Spleen (tissue), 11 donors: ENCODE data around the gene AKR1E2. TPM values are rescaled to one million over a fixed set of nuclear protein-coding genes. Genes with fewer than 3 reads are reported as not detected.

ENCODE experiments used
- DNase-seq: peaks from one replicate; pipeline ENCODE4 v3.0.0-alpha.2; 2020
- H3K27ac ChIP-seq, 8 donors: fragments of 200-600 bp; sonication (generic) in 7 of 8; 1 replicate in 4 of 8; 2 replicates in 4 of 8; pipeline versions ENCODE4 v1.5.0 to v1.8.0; 2016 to 2021; ENCODE audit warnings: inconsistent platforms in 4 of 8, mild to moderate bottlenecking in 4 of 8, moderate library complexity in 1 of 8
- H3K27me3 ChIP-seq, 7 donors: fragments of 200-600 bp; sonication (generic) in 6 of 7; replicated peaks in 1 of 7; 1 replicate in 4 of 7; 2 replicates in 3 of 7; pipeline versions ENCODE4 v1.5.0 to v1.8.0; 2016 to 2021; ENCODE audit warnings: inconsistent platforms in 3 of 7, mild to moderate bottlenecking in 1 of 7
- H3K36me3 ChIP-seq, 6 donors: fragments of 200-600 bp; sonication (generic) in 5 of 6; 1 replicate in 4 of 6; 2 replicates in 2 of 6; pipeline versions ENCODE4 v1.5.0 to v1.8.0; 2016 to 2021; ENCODE audit warnings: inconsistent platforms in 2 of 6
- H3K4me1 ChIP-seq, 6 donors: fragments of 200-600 bp; sonication (generic) in 5 of 6; 1 replicate in 3 of 6; 2 replicates in 3 of 6; pipeline versions ENCODE4 v1.5.0 to v1.8.0; 2016 to 2021; ENCODE audit warnings: inconsistent platforms in 3 of 6
- H3K4me3 ChIP-seq, 8 donors: fragments of 200-600 bp; sonication (generic) in 7 of 8; 1 replicate in 4 of 8; 2 replicates in 4 of 8; pipeline versions ENCODE4 v1.5.0 to v1.8.0; 2016 to 2021; ENCODE audit warnings: inconsistent platforms in 4 of 8, mild to moderate bottlenecking in 4 of 8, moderate library complexity in 2 of 8
- H3K9me3 ChIP-seq, 8 donors: fragments of 200-600 bp; sonication (generic) in 7 of 8; 1 replicate in 4 of 8; 2 replicates in 4 of 8; pipeline versions ENCODE4 v1.5.0 to v1.8.0; 2016 to 2021; ENCODE audit warnings: inconsistent platforms in 4 of 8
- POLR2A ChIP-seq, 3 donors: fragments of 450-650 bp; IDR thresholded peaks; one replicate each; pipeline ENCODE4 v1.5.1; 2017; ENCODE audit warnings: antibody characterized with exemption in 3 of 3, mild to moderate bottlenecking in 1 of 3
- POLR2AphosphoS5 ChIP-seq, 3 donors: sonication (generic); formaldehyde crosslinking; IDR thresholded peaks; one replicate each; pipeline ENCODE4 v1.5.1; 2017; ENCODE audit warnings: antibody characterized with exemption in 3 of 3
- WGBS, 5 donors: extraction: QIAGEN DNeasy Blood & Tissue Kit in 3 of 5; methylation state at CpG; one replicate each; pipeline versions ENCODE4 v1.1.5 to v1.1.7; 2013 to 2018; 5-methylcytosine and 5-hydroxymethylcytosine counted together
- intact Hi-C: fragments of 100-400 bp; cut with DNase I; formaldehyde crosslinking; loops from one replicate; pipeline ENCODE4 v1.15.0; 2023; ENCODE audit warnings: low total_unique reads
- polyA plus RNA-seq, 3 donors: library from polyadenylated mRNA; stranded (reverse); fragments of 200-250 nt; gene quantifications; one replicate each; pipeline ENCODE4 v1.2.1, GENCODE V29; 2013
- total RNA-seq, 7 donors: library from RNA; depleted of rRNA in 3 of 7; stranded (reverse); fragments of >200 nt in 3 of 7; fragmentation: NEBNext Ultra II Directional in 4 of 7; extraction: Animal tissue kit (Norgen Biotek cat#: 25700) in 4 of 7; gene quantifications; one replicate each; pipeline versions ENCODE4 v1.1.0 to v1.2.1, GENCODE V29; 2016 to 2021
- TF ChIP-seq, protein P1 (sequence below), 11 experiments: fragments of 200-600 bp in 7 of 11; fragments of 450-650 bp in 4 of 11; sonication (generic) in 4 of 11; IDR thresholded peaks in 8 of 11; conservative IDR thresholded peaks in 3 of 11; 1 replicate in 7 of 11; 2 replicates in 4 of 11; pipeline versions ENCODE4 v1.4.0 to v1.8.0; 2016 to 2021; ENCODE audit warnings: antibody characterized with exemption in 11 of 11, inconsistent platforms in 4 of 11, mild to moderate bottlenecking in 1 of 11
- donor health status: healthy with polysubstance abuse.
- donor health status: DM: no; HTN: no; CAD: no; lungs with moderate emphysema.
- donor health status: DM: no; HTN: no; CAD: no.
- donor health status: Bipolar disorder and iron deficiency.
- donor health status: healthy.
- donor health status: DM: no; HTN: no; CAD: no.
- donor health status: DM: yes; HTN: yes; CAD: no.

Gene AKR1E2
- total and polyA plus RNA-seq, 10 donors, result 0.58 to 11.1 (median 6.0) TPM

DNA sequence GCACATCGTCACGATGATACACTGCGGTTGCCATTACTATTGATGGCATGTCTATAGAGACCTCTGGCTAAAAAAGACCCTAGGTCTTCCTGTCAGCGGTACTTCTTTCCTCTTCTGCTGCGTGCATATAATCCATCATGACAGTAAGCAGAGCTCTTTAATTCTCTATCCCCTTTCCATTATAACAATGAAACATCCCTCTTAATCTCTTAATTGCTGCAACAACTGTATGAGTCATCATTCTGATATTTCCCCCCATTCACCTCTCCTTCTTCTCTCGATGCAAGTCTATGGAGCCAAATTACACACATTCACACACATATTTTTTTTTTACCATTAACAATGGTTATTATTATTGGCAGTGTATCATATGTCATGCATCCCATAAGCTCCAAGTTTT lies 45.2 kb upstream of the AKR1E2 start:
- WGBS, 5 donors, result 66 to 84% (median 78%) methylated on average over 6 of the region's 6 CpGs
- H3K4me1 ChIP-seq, result no peaks in the 10 kb centered on the region
- H3K27ac ChIP-seq, result no peak overlapping the region
- intact Hi-C loops, result no loop called here
- no peak for DNase-seq
- TF ChIP-seq POLR2A (IDR thresholded peaks at IDR 0.05) (no peak), POLR2AphosphoS5 (IDR thresholded peaks at IDR 0.05) (no peak)
- TF ChIP-seq, protein P1, sequence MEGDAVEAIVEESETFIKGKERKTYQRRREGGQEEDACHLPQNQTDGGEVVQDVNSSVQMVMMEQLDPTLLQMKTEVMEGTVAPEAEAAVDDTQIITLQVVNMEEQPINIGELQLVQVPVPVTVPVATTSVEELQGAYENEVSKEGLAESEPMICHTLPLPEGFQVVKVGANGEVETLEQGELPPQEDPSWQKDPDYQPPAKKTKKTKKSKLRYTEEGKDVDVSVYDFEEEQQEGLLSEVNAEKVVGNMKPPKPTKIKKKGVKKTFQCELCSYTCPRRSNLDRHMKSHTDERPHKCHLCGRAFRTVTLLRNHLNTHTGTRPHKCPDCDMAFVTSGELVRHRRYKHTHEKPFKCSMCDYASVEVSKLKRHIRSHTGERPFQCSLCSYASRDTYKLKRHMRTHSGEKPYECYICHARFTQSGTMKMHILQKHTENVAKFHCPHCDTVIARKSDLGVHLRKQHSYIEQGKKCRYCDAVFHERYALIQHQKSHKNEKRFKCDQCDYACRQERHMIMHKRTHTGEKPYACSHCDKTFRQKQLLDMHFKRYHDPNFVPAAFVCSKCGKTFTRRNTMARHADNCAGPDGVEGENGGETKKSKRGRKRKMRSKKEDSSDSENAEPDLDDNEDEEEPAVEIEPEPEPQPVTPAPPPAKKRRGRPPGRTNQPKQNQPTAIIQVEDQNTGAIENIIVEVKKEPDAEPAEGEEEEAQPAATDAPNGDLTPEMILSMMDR (IDR thresholded peaks at IDR 0.05 in 8 of 11, conservative IDR thresholded peaks at IDR 0.05 in 3 of 11), result no peak
- H3K9me3 ChIP-seq, result no peaks in the 10 kb centered on the region
- peaks cover 0 to 12% (median 0%) of the 10 kb centered on the region in 7 donors for H3K27me3 ChIP-seq
- no peaks in the 10 kb centered on the region for H3K36me3 ChIP-seq
- H3K4me3 ChIP-seq, result no peak overlapping the region

DNA sequence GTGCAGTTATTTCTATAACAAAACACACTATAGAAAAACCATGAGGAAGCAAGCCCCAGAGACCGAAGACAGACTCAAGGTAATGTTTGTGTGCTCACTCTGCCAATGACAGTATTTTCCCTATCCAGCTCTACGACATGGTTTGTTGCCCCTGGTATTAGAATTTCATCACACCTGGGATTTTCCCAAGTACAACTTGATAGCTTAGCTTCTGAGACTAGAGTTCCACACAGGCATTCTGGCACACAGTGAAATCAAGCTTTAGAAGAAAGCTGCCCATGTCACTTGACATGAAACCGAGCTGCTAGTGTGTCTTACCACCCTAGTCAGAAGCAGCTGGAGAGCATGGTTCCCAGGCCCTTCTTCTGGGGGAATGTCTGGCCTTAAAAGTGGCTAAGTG lies 44.1 kb upstream of the AKR1E2 start:
- Histone ChIP-seq H3K27me3 (peaks cover 0 to 16% (median 0%) of the 10 kb centered on the region in 7 donors), H3K36me3 (no peaks in the 10 kb centered on the region), H3K9me3 (no peaks in the 10 kb centered on the region), H3K4me1 (no peaks in the 10 kb centered on the region), H3K4me3 (no peak overlapping the region), H3K27ac (no peak overlapping the region)
- no peak for DNase-seq
- intact Hi-C loops, result no loop called here
- TF ChIP-seq POLR2AphosphoS5 (IDR thresholded peaks at IDR 0.05) (no peak), POLR2A (IDR thresholded peaks at IDR 0.05) (no peak)
- TF ChIP-seq, protein P1 (IDR thresholded peaks at IDR 0.05 in 8 of 11, conservative IDR thresholded peaks at IDR 0.05 in 3 of 11), result no peak
- WGBS, 5 donors, result 57 to 79% (median 64%) methylated on average over 3 of the region's 3 CpGs

DNA sequence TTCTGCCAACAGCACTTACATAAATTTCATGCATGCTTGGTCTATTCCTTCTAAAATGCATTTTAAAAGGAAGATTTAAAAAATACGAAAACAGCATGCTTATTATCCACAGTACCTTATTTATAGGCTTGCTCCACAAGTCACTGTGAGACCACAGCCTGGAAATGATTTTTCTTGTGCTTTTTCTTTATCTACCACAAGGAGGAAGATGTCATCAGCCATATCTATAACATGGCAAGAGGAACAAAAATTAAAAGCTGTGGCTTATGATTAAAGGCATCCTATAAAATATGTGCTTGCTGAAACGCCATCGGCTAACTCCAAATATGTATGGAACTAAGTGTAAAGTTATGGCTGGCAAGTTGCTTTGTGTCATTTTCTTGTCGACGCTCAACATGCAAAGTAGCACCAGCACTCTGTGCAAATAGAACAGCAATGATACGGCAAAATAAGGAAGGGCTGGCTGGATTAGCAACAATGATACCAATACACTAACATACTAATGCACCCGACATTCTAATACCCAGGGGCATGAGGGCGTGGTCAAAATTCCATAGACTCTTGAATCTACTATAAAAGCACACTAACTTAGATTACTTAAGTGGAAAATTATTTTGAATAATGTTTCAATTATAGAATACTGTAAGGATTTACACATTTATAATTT lies 41.2 kb upstream of the AKR1E2 start:
- no peak for DNase-seq
- TF ChIP-seq, protein P1 (IDR thresholded peaks at IDR 0.05 in 8 of 11, conservative IDR thresholded peaks at IDR 0.05 in 3 of 11), result no peak
- TF ChIP-seq POLR2AphosphoS5 (IDR thresholded peaks at IDR 0.05) (no peak), POLR2A (IDR thresholded peaks at IDR 0.05) (no peak)
- Histone ChIP-seq H3K4me1 (no peaks in the 10 kb centered on the region), H3K4me3 (no peak overlapping the region), H3K27ac (no peak overlapping the region), H3K9me3 (no peaks in the 10 kb centered on the region), H3K36me3 (no peaks in the 10 kb centered on the region), H3K27me3 (peaks cover 0 to 8% (median 0%) of the 10 kb centered on the region in 7 donors)
- WGBS, 5 donors, result 55 to 62% (median 59%) methylated on average over 8 of the region's 8 CpGs
- intact Hi-C loops, result no loop called here

DNA sequence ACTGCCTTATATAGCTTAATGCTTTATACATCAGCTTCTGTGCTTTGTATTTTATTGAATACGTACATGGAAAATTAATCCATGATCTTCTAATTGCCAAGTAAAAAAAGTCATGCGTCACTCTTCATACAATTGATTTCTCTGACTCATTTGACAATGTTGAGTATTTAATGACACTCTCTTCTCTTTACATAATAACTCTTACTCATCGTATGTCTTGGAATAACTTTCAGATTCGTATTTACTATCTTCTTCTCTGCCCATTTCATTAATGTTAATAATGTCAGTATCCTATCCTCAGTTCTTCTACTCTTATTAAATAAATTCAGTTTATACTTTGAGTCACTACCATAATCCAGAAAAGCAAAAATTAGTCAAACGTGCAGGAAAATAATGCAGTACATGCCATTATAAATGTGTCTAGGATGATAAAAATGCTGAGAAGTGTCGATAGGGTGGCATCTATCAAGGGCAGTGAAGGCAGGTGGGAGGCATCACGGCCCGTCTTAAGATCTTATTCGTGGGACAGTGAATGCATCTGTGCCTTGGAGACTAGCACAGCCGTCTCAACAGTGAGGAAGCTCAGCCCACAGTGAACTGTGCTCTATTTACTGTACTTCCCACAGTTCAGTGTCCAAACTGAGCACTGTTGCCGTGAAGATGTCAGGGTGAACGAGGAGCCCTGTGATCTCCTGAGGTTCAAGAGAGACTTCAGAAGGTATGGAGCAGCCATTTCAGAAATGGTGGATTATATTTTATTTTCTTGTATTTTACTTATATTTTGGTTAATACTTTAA lies 39.8 kb upstream of the AKR1E2 start:
- Histone ChIP-seq H3K27me3 (peaks cover 0 to 8% (median 0%) of the 10 kb centered on the region in 7 donors), H3K36me3 (no peaks in the 10 kb centered on the region), H3K9me3 (no peaks in the 10 kb centered on the region), H3K27ac (no peak overlapping the region), H3K4me3 (no peak overlapping the region), H3K4me1 (no peaks in the 10 kb centered on the region)
- DNase-seq, result no peak
- 69 to 80% (median 77%) methylated on average over 12 of the region's 12 CpGs for WGBS, 5 donors
- intact Hi-C loops, result no loop called here
- TF ChIP-seq, protein P1 (IDR thresholded peaks at IDR 0.05 in 8 of 11, conservative IDR thresholded peaks at IDR 0.05 in 3 of 11), result no peak
- TF ChIP-seq POLR2AphosphoS5 (IDR thresholded peaks at IDR 0.05) (no peak), POLR2A (IDR thresholded peaks at IDR 0.05) (no peak)
